Thyroid gland (tissue), 4 donors: ENCODE data around the gene GCN1. TPM values are rescaled to one million over a fixed set of nuclear protein-coding genes. Genes with fewer than 3 reads are reported as not detected.

ENCODE experiments used
- DNase-seq, 2 donors: peaks; one replicate each; pipeline ENCODE4 v3.0.0-alpha.2; 2019
- H3K27ac ChIP-seq, 3 donors: fragments of 200-600 bp; sonication (generic); 1 replicate in 2 of 3; 2 replicates in 1 of 3; pipeline ENCODE4 v1.5.1; 2016 to 2019; ENCODE audit warnings: mild to moderate bottlenecking in 1 of 3, moderate library complexity in 1 of 3
- H3K27me3 ChIP-seq: fragments of 200-600 bp; sonication (generic); one replicate; pipeline ENCODE4 v1.5.1; 2019
- H3K36me3 ChIP-seq, 2 donors: fragments of 200-600 bp; sonication (generic); one replicate each; pipeline ENCODE4 v1.5.1; 2016 to 2019
- H3K4me1 ChIP-seq, 2 donors: fragments of 200-600 bp; sonication (generic); one replicate each; pipeline ENCODE4 v1.5.1; 2017 to 2019
- H3K4me3 ChIP-seq, 3 donors: fragments of 200-600 bp; sonication (generic); replicated peaks in 1 of 3; 1 replicate in 2 of 3; 2 replicates in 1 of 3; pipeline ENCODE4 v1.5.1; 2016; ENCODE audit warnings: mild to moderate bottlenecking in 1 of 3
- H3K9me3 ChIP-seq: fragments of 200-600 bp; sonication (generic); one replicate; pipeline ENCODE4 v1.5.1; 2017
- POLR2A ChIP-seq, 2 donors: fragments of 450-650 bp; IDR thresholded peaks; one replicate each; pipeline ENCODE4 v1.6.1; 2017; ENCODE audit warnings: antibody characterized with exemption in 2 of 2, mild to moderate bottlenecking in 2 of 2, moderate library complexity in 1 of 2
- WGBS, 2 donors: methylation state at CpG; one replicate each; pipeline ENCODE4 v1.1.5; 2017; 5-methylcytosine and 5-hydroxymethylcytosine counted together
- intact Hi-C: fragments of 100-400 bp; cut with DNase I; formaldehyde crosslinking; loops from one replicate; pipeline ENCODE4 v1.15.1; 2023
- total RNA-seq, 4 donors: library from RNA; depleted of rRNA; stranded (reverse); fragments of >200 nt; gene quantifications; one replicate each; pipeline ENCODE4 v1.2.3, GENCODE V29; 2016
- TF ChIP-seq, protein P1 (sequence below), 6 experiments: fragments of 200-600 bp in 3 of 6; fragments of 450-650 bp in 3 of 6; sonication (generic) in 3 of 6; IDR thresholded peaks; one replicate each; pipeline ENCODE4 v1.5.1; 2016 to 2019; ENCODE audit warnings: antibody characterized with exemption in 6 of 6, mild to moderate bottlenecking in 2 of 6, inconsistent platforms in 1 of 6, moderate library complexity in 1 of 6

GCN1 gene
- total RNA-seq, 4 donors from 2014 or later = 44.6 to 111 (median 73.6) TPM

DNA sequence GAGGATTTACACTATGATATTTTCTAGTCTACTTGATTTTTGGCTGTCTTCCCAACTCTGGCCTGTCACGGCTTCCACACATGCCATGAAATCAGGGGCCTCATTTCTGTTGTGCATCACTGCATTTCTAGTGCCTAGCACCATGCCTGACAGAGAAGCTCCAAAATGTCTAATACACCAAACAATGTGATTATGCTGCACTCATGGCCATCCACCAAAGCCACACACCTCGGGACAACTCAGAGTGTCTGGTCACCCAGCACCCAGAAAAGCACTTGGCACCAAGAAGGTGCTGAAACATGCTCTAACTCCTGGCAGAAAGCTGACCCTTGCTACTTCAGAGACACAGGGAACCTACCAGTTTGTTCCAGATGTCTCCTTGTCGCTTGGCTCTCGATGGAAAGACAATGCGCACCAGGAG lies 11.3 kb downstream of the GCN1 start:
- intact Hi-C loops = no loop called here
- H3K27ac ChIP-seq = peak overlapping the region; percentile 90 to 95 (median 94)

DNA sequence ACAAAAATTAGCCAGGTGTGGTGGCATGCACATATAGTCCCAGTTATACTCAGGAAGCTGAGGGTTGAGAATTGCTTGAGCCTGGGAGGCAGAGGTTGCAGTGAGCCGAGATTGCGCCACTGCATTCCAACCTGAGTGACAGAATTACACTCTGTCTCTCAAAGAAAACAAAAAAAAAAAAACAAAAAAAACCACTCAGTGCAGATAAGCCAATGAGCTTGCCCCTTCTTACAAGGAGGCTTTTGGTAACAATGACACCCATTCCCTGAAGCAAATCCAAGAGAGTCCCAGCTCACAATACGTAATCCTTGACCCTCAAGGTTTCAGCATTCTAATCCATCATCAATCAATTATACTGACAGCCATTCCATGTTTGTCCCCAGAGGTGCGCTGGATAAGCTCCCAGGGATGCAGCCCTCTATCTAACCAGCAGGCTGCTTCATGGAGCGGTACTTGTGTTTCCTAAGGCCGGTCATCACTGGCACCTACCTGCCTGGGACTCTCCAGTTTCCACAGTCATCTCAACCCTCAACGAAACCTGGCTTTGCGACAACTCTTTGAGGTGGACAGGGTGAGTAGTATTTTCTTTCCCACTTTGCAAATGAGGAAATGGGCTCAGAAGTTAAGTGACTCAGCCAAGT lies 12.4 kb downstream of the GCN1 start:
- WGBS, 2 donors = 45 to 46% methylated on average over 8 of the region's 8 CpGs
- DNase-seq = peak; percentile 77 to 86
- intact Hi-C loops = no loop called here
- no peak overlapping the region for H3K4me3 ChIP-seq
- H3K4me1 ChIP-seq = peaks cover 20 to 23% of the 10 kb centered on the region in 2 donors
- TF ChIP-seq, protein P1, sequence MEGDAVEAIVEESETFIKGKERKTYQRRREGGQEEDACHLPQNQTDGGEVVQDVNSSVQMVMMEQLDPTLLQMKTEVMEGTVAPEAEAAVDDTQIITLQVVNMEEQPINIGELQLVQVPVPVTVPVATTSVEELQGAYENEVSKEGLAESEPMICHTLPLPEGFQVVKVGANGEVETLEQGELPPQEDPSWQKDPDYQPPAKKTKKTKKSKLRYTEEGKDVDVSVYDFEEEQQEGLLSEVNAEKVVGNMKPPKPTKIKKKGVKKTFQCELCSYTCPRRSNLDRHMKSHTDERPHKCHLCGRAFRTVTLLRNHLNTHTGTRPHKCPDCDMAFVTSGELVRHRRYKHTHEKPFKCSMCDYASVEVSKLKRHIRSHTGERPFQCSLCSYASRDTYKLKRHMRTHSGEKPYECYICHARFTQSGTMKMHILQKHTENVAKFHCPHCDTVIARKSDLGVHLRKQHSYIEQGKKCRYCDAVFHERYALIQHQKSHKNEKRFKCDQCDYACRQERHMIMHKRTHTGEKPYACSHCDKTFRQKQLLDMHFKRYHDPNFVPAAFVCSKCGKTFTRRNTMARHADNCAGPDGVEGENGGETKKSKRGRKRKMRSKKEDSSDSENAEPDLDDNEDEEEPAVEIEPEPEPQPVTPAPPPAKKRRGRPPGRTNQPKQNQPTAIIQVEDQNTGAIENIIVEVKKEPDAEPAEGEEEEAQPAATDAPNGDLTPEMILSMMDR (IDR thresholded peaks at IDR 0.05) = peak in 4 of 6 experiments; percentile 20 to 60 (median 40)
- peak in 1 of 2 donors; percentile 13 for TF ChIP-seq POLR2A (IDR thresholded peaks at IDR 0.05)
- no peaks in the 10 kb centered on the region for H3K27me3 ChIP-seq
- peak overlapping the region; percentile 90 to 95 (median 94) for H3K27ac ChIP-seq
- no peaks in the 10 kb centered on the region for H3K9me3 ChIP-seq
- peaks cover 39 to 42% of the 10 kb centered on the region in 2 donors for H3K36me3 ChIP-seq

More for the DNA sequence above, 11.3 kb downstream of the GCN1 start:
- no peak overlapping the region for H3K4me3 ChIP-seq
- TF ChIP-seq POLR2A (IDR thresholded peaks at IDR 0.05) = no peak
- TF ChIP-seq, protein P1 (IDR thresholded peaks at IDR 0.05) = no peak
- 50 to 66% methylated on average over 5 of the region's 5 CpGs for WGBS, 2 donors
- no peaks in the 10 kb centered on the region for H3K9me3 ChIP-seq
- H3K27me3 ChIP-seq = no peaks in the 10 kb centered on the region
- H3K4me1 ChIP-seq = peaks cover 20 to 23% of the 10 kb centered on the region in 2 donors
- peaks cover 32 to 41% of the 10 kb centered on the region in 2 donors for H3K36me3 ChIP-seq
- DNase-seq = peak; percentile 66 to 74

DNA sequence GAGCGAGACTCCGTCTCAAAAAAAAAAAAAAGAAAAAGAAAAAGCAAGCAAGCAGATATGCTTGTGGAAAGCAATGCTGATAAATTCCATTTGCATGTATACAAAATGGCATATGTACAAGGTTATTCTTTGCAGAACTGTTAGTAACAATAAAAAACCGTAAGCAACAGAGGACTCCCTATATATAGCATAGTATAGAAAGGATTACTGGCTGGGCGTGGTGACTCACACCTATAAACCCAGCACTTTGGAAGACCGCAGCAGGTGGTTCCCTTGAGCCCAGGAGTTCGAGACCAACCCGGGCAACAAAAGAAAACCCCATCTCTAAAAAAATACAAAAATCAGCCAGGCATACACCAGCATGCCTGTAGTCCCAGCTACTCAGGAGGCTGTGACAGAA lies 13.5 kb downstream of the GCN1 start:
- 89 to 91% methylated on average over 7 of the region's 7 CpGs for WGBS, 2 donors
- Histone ChIP-seq H3K9me3 (no peaks in the 10 kb centered on the region), H3K4me3 (no peak overlapping the region), H3K36me3 (peaks cover 39 to 40% of the 10 kb centered on the region in 2 donors), H3K4me1 (peaks cover 28 to 31% of the 10 kb centered on the region in 2 donors), H3K27me3 (no peaks in the 10 kb centered on the region), H3K27ac (peak overlapping the region in 1 of 3 donors; percentile 52)
- intact Hi-C loops = no loop called here
- no peak for DNase-seq
- no peak for TF ChIP-seq POLR2A (IDR thresholded peaks at IDR 0.05)
- TF ChIP-seq, protein P1 (IDR thresholded peaks at IDR 0.05) = no peak

DNA sequence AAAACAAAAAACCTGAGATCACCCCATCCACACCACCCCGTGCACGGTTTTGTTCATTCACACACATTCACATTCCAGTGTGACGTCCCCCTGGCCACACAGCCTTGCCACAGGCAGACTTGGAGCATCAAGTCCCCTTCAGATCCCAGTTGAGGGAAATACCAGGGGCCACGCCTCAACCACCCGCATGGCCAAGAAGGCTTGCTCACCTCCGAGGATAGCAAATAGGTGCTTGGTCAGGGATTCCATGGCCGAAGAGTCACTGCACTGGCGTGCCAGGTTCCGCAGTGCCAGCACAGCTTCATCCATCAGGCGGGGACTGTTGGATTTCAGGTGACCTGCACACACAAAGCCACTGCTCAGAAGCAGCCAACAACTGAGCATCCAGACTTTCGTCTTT lies 19.0 kb downstream of the GCN1 start:
- peaks cover 17% of the 10 kb centered on the region in 2 donors for H3K4me1 ChIP-seq
- H3K36me3 ChIP-seq = peaks cover 49 to 77% of the 10 kb centered on the region in 2 donors
- 44 to 71% methylated on average over 11 of the region's 11 CpGs for WGBS, 2 donors
- H3K27ac ChIP-seq = peak overlapping the region; percentile 73 to 92 (median 74)
- TF ChIP-seq POLR2A (IDR thresholded peaks at IDR 0.05) = peak in 1 of 2 donors; percentile 7
- TF ChIP-seq, protein P1 (IDR thresholded peaks at IDR 0.05) = no peak
- intact Hi-C loops = no loop called here
- H3K9me3 ChIP-seq = no peaks in the 10 kb centered on the region
- peak; percentile 82 to 87 for DNase-seq
- no peaks in the 10 kb centered on the region for H3K27me3 ChIP-seq
- H3K4me3 ChIP-seq = no peak overlapping the region

DNA sequence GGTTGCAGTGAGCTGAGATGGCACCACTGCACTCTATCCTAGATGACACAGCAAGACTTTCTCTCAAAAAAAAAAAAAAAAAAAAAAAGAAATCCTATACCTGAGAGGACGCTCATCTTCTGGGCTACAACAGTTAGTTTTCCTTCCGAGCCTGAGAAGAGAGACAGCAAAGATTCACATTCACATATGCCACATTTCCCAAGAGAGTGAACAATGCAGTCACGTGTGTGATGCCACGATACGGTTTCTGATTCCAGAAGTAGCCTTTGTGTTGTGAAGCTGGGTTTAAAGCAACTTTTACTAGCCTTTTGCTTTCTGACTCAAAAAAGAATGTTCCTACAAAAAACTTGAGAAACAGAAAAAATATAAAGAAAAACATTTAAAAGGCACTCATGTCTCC lies 19.5 kb downstream of the GCN1 start:
- peak; percentile 59 to 63 for DNase-seq
- TF ChIP-seq, protein P1 (IDR thresholded peaks at IDR 0.05) = no peak
- no peak for TF ChIP-seq POLR2A (IDR thresholded peaks at IDR 0.05)
- WGBS, 2 donors = 42 to 50% methylated on average over 5 of the region's 5 CpGs
- intact Hi-C loops = no loop called here
- H3K36me3 ChIP-seq = peaks cover 52 to 81% of the 10 kb centered on the region in 2 donors
- H3K4me3 ChIP-seq = no peak overlapping the region
- H3K9me3 ChIP-seq = no peaks in the 10 kb centered on the region
- H3K27ac ChIP-seq = peak overlapping the region; percentile 73 to 92 (median 74)
- H3K4me1 ChIP-seq = peaks cover 17% of the 10 kb centered on the region in 2 donors
- no peaks in the 10 kb centered on the region for H3K27me3 ChIP-seq
